Measurements from ENCODE around the gene FAM222A.

GRCh38 chr12:109789526-109790048, 76.0 kb downstream of the FAM222A start:
- TF ChIP-seq CTCF (IDR thresholded peaks at IDR 0.05) (no peak), POLR2A (IDR thresholded peaks at IDR 0.05) (no peak), POLR2AphosphoS5 (IDR thresholded peaks at IDR 0.05) (no peak)
